ENCODE data around the gene AARS2. TPM values are rescaled to one million over a fixed set of nuclear protein-coding genes. Genes with fewer than 3 reads are reported as not detected.

Gene AARS2
- total RNA-seq, 1 experiment from 2014 or later, result 21.7 TPM

DNA sequence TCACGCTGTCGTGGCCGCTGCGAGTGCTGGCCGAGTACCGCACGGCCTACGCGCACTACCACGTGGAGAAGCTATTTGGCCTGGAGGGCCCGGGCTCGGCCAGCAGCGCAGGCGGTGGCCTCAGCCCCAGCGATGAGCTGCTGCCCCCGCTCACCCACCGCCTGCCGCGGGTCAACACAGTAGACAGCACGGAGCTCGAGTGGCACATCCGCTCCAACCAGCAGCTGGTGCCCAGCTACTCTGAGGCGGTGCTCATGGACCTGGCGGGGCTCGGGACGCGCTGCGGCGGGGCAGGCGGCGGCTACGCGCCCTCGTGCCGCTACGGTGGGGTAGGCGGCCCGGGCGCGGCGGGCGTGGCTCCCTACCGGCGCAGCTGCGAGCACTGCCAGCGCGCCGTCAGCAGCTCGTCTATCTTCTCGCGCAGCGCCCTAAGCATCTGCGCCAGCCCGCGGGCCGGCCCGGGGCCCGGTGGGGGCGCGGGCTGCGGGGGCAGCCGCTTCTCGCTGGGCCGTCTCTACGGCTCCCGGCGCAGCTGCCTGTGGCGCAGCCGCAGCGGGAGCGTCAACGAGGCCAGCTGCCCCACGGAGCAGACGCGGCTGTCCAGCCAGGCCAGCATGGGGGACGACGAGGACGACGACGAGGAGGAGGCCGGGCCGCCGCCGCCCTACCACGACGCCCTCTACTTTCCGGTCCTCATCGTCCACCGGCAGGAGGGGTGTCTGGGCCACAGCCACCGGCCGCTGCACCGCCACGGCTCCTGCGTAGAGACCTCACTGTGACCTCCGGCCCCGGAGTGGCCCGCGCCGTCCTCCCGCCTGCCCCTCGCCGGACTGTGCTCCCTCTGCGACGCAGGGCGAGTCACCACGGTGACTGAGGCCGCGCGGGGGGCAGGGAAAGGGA is 37.1 kb downstream of the AARS2 start:
- no peak overlapping the region for H3K4me3 Mint-ChIP-seq
- WGBS (ENCODE audit: extremely low coverage, insufficient read length, low lambda C conversion rate), result no CpG with 5 or more reads among the region's 109 CpGs
- Histone ChIP-seq H3T11ph (ENCODE audit: low read length) (no peak overlapping the region), H2BK5ac (ENCODE audit: insufficient read length, low read length) (no peak overlapping the region), H3K9ac (ENCODE audit: extremely low read depth, insufficient read length, low read length) (no peak overlapping the region), H2AFZ (ENCODE audit: low read length) (no peak overlapping the region), H4K91ac (ENCODE audit: insufficient read length, low read depth, low read length) (no peak overlapping the region), H3K79me1 (ENCODE audit: insufficient read depth, low read depth, low read length, poor library complexity, severe bottlenecking) (no peaks in the 10 kb centered on the region), H2BK20ac (ENCODE audit: low read depth, low read length, poor library complexity, severe bottlenecking) (no peak overlapping the region), H3K23me2 (ENCODE audit: insufficient read length, low read depth, low read length, poor library complexity, severe bottlenecking) (peaks cover 2% of the 10 kb centered on the region), H2BK120ac (ENCODE audit: low read depth, low read length, poor library complexity, severe bottlenecking) (no peak overlapping the region), H4K8ac (replicated peaks; ENCODE audit: insufficient read length, low read depth, low read length) (no peak overlapping the region), H4K20me1 (ENCODE audit: control insufficient read depth, insufficient read depth, insufficient read length) (peaks cover 3% of the 10 kb centered on the region), H3K18ac (ENCODE audit: insufficient read length, low read depth, low read length) (no peak overlapping the region), H3K14ac (ENCODE audit: insufficient read depth, low read length) (no peak overlapping the region), H3K27ac (ENCODE audit: insufficient read length, low read depth, low read length) (no peak overlapping the region), H3K9me3 (ENCODE audit: control insufficient read depth, low read depth, low read length) (no peaks in the 10 kb centered on the region), H2BK15ac (ENCODE audit: low read depth, low read length) (no peak overlapping the region), H4K5ac (ENCODE audit: insufficient read length, low read depth, low read length) (no peak overlapping the region), H3K23ac (ENCODE audit: insufficient read length, low read depth, low read length) (no peak overlapping the region), H2BK12ac (ENCODE audit: insufficient read length, low read depth, low read length) (no peak overlapping the region), H3K79me2 (ENCODE audit: insufficient read depth, low read length) (no peaks in the 10 kb centered on the region), H3K27me3 (ENCODE audit: insufficient read depth, low read length) (no peaks in the 10 kb centered on the region), H2AK5ac (ENCODE audit: insufficient read length, low read length) (no peak overlapping the region), H3K4me2 (ENCODE audit: insufficient read depth, insufficient read length, low read length) (no peak overlapping the region), H3K56ac (ENCODE audit: insufficient read length, low read depth, low read length) (no peak overlapping the region), H3K4ac (ENCODE audit: low read depth, low read length) (no peak overlapping the region), H3K4me1 (ENCODE audit: insufficient read depth, low read length) (peaks cover 4% of the 10 kb centered on the region; the same call in 1 of the 2 replicates)
- TF ChIP-seq, protein P1, sequence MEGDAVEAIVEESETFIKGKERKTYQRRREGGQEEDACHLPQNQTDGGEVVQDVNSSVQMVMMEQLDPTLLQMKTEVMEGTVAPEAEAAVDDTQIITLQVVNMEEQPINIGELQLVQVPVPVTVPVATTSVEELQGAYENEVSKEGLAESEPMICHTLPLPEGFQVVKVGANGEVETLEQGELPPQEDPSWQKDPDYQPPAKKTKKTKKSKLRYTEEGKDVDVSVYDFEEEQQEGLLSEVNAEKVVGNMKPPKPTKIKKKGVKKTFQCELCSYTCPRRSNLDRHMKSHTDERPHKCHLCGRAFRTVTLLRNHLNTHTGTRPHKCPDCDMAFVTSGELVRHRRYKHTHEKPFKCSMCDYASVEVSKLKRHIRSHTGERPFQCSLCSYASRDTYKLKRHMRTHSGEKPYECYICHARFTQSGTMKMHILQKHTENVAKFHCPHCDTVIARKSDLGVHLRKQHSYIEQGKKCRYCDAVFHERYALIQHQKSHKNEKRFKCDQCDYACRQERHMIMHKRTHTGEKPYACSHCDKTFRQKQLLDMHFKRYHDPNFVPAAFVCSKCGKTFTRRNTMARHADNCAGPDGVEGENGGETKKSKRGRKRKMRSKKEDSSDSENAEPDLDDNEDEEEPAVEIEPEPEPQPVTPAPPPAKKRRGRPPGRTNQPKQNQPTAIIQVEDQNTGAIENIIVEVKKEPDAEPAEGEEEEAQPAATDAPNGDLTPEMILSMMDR (conservative IDR thresholded peaks at IDR 0.05), result no peak
- H3K36me3 Mint-ChIP-seq (ENCODE audit: insufficient read depth in 1 of 3, low read depth in 3 of 3), result no peaks in the 10 kb centered on the region; a peak in 1 of 7 replicates
- no peak overlapping the region for H3K27ac Mint-ChIP-seq
- H3K4me1 Mint-ChIP-seq, result peaks cover 9 to 21% of the 10 kb centered on the region in 2 experiments
- no peaks in the 10 kb centered on the region for H3K9me3 Mint-ChIP-seq
- H3K27me3 Mint-ChIP-seq (ENCODE audit: low read depth), result peaks cover 10% of the 10 kb centered on the region
- DNase-seq, result peak; percentile 63

Data from H9 (cell line).